Sigmoid colon (tissue), 7 donors: ENCODE measurements around the gene MRPL47. TPM values are rescaled to one million over a fixed set of nuclear protein-coding genes. Genes with fewer than 3 reads are reported as not detected.

Experiments used
- DNase-seq: peaks from one replicate; pipeline ENCODE4 v3.0.0-alpha.2; 2019
- H3K27ac ChIP-seq, 4 donors: fragments of 200-600 bp; sonication (generic); one replicate each; pipeline ENCODE4 v1.5.1; 2016 to 2019; ENCODE audit warnings: mild to moderate bottlenecking in 1 of 4
- H3K27me3 ChIP-seq, 3 donors: fragments of 200-600 bp; sonication (generic); one replicate each; pipeline ENCODE4 v1.5.1; 2019; ENCODE audit warnings: mild to moderate bottlenecking in 1 of 3
- H3K36me3 ChIP-seq, 4 donors: fragments of 200-600 bp; sonication (generic); one replicate each; pipeline ENCODE4 v1.5.1; 2016 to 2019
- H3K4me1 ChIP-seq, 4 donors: fragments of 200-600 bp; sonication (generic); one replicate each; pipeline ENCODE4 v1.5.1; 2017 to 2019
- H3K4me3 ChIP-seq, 4 donors: fragments of 200-600 bp; sonication (generic); one replicate each; pipeline ENCODE4 v1.5.1; 2017 to 2019; ENCODE audit warnings: mild to moderate bottlenecking in 2 of 4, moderate library complexity in 1 of 4
- H3K9me3 ChIP-seq, 4 donors: fragments of 200-600 bp in 3 of 4; sonication (generic) in 3 of 4; one replicate each; pipeline versions ENCODE4 v1.5.1 to v1.6.1; 2013 to 2019
- EP300 ChIP-seq, 4 donors: sonication (generic); formaldehyde crosslinking; IDR thresholded peaks; one replicate each; pipeline ENCODE4 v1.6.1; 2017; ENCODE audit warnings: antibody characterized with exemption in 4 of 4
- POLR2A ChIP-seq, 2 donors: fragments of 450-650 bp; IDR thresholded peaks; one replicate each; pipeline ENCODE4 v1.6.1; 2016; ENCODE audit warnings: antibody characterized with exemption in 2 of 2, mild to moderate bottlenecking in 2 of 2, moderate library complexity in 2 of 2
- POLR2AphosphoS5 ChIP-seq, 4 donors: sonication (generic); formaldehyde crosslinking; IDR thresholded peaks; one replicate each; pipeline ENCODE4 v1.6.1; 2017; ENCODE audit warnings: antibody characterized with exemption in 4 of 4
- WGBS, 2 donors: extraction: QIAGEN DNeasy Blood & Tissue Kit; methylation state at CpG; one replicate each; pipeline ENCODE4 v1.1.7; 2013; 5-methylcytosine and 5-hydroxymethylcytosine counted together
- intact Hi-C: fragments of 100-400 bp; cut with DNase I; formaldehyde crosslinking; loops from one replicate; pipeline ENCODE4 v1.15.1; 2023
- polyA plus RNA-seq, 3 donors: library from polyadenylated mRNA; stranded (reverse); fragments of 200-250 nt; gene quantifications; one replicate each; pipeline ENCODE4 v1.2.3, GENCODE V29; 2013
- total RNA-seq, 4 donors: library from RNA; depleted of rRNA; stranded (reverse); fragments of >200 nt; gene quantifications; one replicate each; pipeline ENCODE4 v1.1.0, GENCODE V29; 2016
- TF ChIP-seq, protein P1 (sequence below), 4 experiments: fragments of 450-650 bp in 3 of 4; fragments of 200-600 bp in 1 of 4; IDR thresholded peaks; one replicate each; pipeline ENCODE4 v1.5.1; 2016 to 2019; ENCODE audit warnings: antibody characterized with exemption in 4 of 4, mild to moderate bottlenecking in 3 of 4, moderate library complexity in 2 of 4
- donor health status: healthy with polysubstance abuse.
- donor health status: Bipolar disorder and iron deficiency.
- donor health status: healthy.

Gene MRPL47
- total and polyA plus RNA-seq, 7 donors: 26.0 to 58.5 (median 45.6) TPM

GRCh38 chr3:179546814-179547241 is 57.6 kb downstream of the MRPL47 start:
- no peak for DNase-seq
- Histone ChIP-seq H3K4me3 (no peak overlapping the region), H3K4me1 (peaks cover 0 to 8% (median 0%) of the 10 kb centered on the region in 4 donors), H3K27me3 (no peaks in the 10 kb centered on the region), H3K36me3 (no peaks in the 10 kb centered on the region), H3K27ac (no peak overlapping the region), H3K9me3 (no peaks in the 10 kb centered on the region)
- TF ChIP-seq POLR2AphosphoS5 (IDR thresholded peaks at IDR 0.05) (no peak), POLR2A (IDR thresholded peaks at IDR 0.05) (no peak), EP300 (IDR thresholded peaks at IDR 0.05) (no peak)
- TF ChIP-seq, protein P1, sequence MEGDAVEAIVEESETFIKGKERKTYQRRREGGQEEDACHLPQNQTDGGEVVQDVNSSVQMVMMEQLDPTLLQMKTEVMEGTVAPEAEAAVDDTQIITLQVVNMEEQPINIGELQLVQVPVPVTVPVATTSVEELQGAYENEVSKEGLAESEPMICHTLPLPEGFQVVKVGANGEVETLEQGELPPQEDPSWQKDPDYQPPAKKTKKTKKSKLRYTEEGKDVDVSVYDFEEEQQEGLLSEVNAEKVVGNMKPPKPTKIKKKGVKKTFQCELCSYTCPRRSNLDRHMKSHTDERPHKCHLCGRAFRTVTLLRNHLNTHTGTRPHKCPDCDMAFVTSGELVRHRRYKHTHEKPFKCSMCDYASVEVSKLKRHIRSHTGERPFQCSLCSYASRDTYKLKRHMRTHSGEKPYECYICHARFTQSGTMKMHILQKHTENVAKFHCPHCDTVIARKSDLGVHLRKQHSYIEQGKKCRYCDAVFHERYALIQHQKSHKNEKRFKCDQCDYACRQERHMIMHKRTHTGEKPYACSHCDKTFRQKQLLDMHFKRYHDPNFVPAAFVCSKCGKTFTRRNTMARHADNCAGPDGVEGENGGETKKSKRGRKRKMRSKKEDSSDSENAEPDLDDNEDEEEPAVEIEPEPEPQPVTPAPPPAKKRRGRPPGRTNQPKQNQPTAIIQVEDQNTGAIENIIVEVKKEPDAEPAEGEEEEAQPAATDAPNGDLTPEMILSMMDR (IDR thresholded peaks at IDR 0.05): no peak
- intact Hi-C loops: no loop called here
- 64 to 65% methylated on average over 2 of the region's 2 CpGs for WGBS, 2 donors

GRCh38 chr3:179544981-179545645 is 59.3 kb downstream of the MRPL47 start:
- no peaks in the 10 kb centered on the region for H3K9me3 ChIP-seq
- no peaks in the 10 kb centered on the region for H3K36me3 ChIP-seq
- no peak for DNase-seq
- H3K27ac ChIP-seq: no peak overlapping the region
- H3K27me3 ChIP-seq: no peaks in the 10 kb centered on the region
- TF ChIP-seq EP300 (IDR thresholded peaks at IDR 0.05) (no peak), POLR2AphosphoS5 (IDR thresholded peaks at IDR 0.05) (no peak), POLR2A (IDR thresholded peaks at IDR 0.05) (no peak)
- TF ChIP-seq, protein P1 (IDR thresholded peaks at IDR 0.05): no peak
- H3K4me1 ChIP-seq: no peaks in the 10 kb centered on the region
- no peak overlapping the region for H3K4me3 ChIP-seq
- intact Hi-C loops: no loop called here
- 61 to 82% methylated on average over 2 of the region's 2 CpGs for WGBS, 2 donors

GRCh38 chr3:179542375-179542774 is 62.1 kb downstream of the MRPL47 start:
- H3K9me3 ChIP-seq: no peaks in the 10 kb centered on the region
- DNase-seq: no peak
- TF ChIP-seq POLR2A (IDR thresholded peaks at IDR 0.05) (no peak), POLR2AphosphoS5 (IDR thresholded peaks at IDR 0.05) (no peak)
- TF ChIP-seq, protein P1 (IDR thresholded peaks at IDR 0.05): no peak
- intact Hi-C loops: no loop called here
- H3K4me1 ChIP-seq: no peaks in the 10 kb centered on the region
- no peaks in the 10 kb centered on the region for H3K36me3 ChIP-seq
- H3K27me3 ChIP-seq: no peaks in the 10 kb centered on the region
- no peak overlapping the region for H3K4me3 ChIP-seq
- no peak overlapping the region for H3K27ac ChIP-seq

DNA sequence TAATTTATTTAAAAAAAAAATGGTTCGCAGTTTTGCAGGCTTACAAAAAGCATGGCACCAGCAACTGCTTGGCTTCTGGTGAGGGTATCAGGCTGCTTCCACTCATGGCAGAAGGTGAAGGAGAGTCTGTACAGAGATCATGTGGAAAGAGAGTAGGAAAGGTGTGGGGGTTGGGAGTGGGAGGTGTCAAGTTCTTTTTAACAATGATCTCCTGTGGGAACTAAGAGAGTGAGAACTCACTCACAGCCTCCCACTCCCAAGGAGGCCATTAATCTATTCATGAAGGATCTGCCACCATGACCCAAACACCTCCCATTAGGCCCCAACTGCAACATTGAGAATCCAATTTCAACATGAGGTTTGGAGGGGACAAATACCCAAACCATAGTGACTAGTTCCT is 62.8 kb downstream of the MRPL47 start:
- no peaks in the 10 kb centered on the region for H3K4me1 ChIP-seq
- no peaks in the 10 kb centered on the region for H3K36me3 ChIP-seq
- H3K27ac ChIP-seq: no peak overlapping the region
- no peak overlapping the region for H3K4me3 ChIP-seq
- no peaks in the 10 kb centered on the region for H3K27me3 ChIP-seq
- intact Hi-C loops: no loop called here
- TF ChIP-seq, protein P1 (IDR thresholded peaks at IDR 0.05): no peak
- TF ChIP-seq POLR2AphosphoS5 (IDR thresholded peaks at IDR 0.05) (no peak), POLR2A (IDR thresholded peaks at IDR 0.05) (no peak), EP300 (IDR thresholded peaks at IDR 0.05) (no peak)
- no peaks in the 10 kb centered on the region for H3K9me3 ChIP-seq
- no peak for DNase-seq
- 93 to 98% methylated on average over 1 of the region's 1 CpG for WGBS, 2 donors

DNA sequence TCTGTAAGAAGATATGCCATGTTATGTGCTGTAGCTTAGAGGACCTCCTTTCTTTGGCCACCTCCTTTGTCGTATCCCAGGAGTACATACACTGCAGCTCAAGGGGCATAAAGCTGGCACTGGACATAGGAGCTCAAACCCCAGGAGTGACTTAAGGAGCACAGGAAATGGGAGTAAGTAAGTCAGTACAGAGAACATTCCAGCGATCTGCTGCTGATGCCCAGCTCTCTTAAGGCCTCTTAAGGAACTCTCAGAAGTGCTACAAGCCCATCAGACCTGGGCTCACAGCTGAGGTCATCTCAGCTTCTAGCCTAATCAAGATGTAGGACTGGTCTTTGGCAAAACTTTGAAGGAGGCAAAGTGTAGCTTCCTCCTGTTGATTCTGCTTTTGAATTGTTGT is 63.3 kb downstream of the MRPL47 start:
- 87 to 91% methylated on average over 2 of the region's 2 CpGs for WGBS, 2 donors
- no peaks in the 10 kb centered on the region for H3K9me3 ChIP-seq
- no peak for DNase-seq
- intact Hi-C loops: no loop called here
- no peaks in the 10 kb centered on the region for H3K4me1 ChIP-seq
- TF ChIP-seq EP300 (IDR thresholded peaks at IDR 0.05): no peak
- no peak for TF ChIP-seq POLR2AphosphoS5 (IDR thresholded peaks at IDR 0.05)
- TF ChIP-seq POLR2A (IDR thresholded peaks at IDR 0.05): no peak
- TF ChIP-seq, protein P1 (IDR thresholded peaks at IDR 0.05): no peak
- H3K27ac ChIP-seq: no peak overlapping the region
- no peak overlapping the region for H3K4me3 ChIP-seq
- no peaks in the 10 kb centered on the region for H3K27me3 ChIP-seq
- no peaks in the 10 kb centered on the region for H3K36me3 ChIP-seq
